ES-I3 (cell line): ENCODE measurements around the gene IL1R1.

Experiments
- H3K36me3 ChIP-seq: 2 replicates; pipeline ENCODE4 v1.6.1; 2013; ENCODE audit warnings: mild to moderate bottlenecking, low read length, control low read depth, moderate library complexity; ENCODE audit not compliant: insufficient read depth
- H3K4me1 ChIP-seq: 2 replicates; pipeline ENCODE4 v1.6.1; 2013; ENCODE audit warnings: mild to moderate bottlenecking, control low read depth, low read length; ENCODE audit not compliant: insufficient read depth
- H3K9ac ChIP-seq: 2 replicates; pipeline ENCODE4 v1.6.1; 2013; ENCODE audit warnings: low read depth, mild to moderate bottlenecking, low read length, moderate library complexity
- H3K9me3 ChIP-seq: 2 replicates; pipeline ENCODE4 v1.6.1; 2013; ENCODE audit warnings: mild to moderate bottlenecking, low read length, moderate library complexity; ENCODE audit not compliant: control insufficient read depth, insufficient read depth

The IL1R1 gene

DNA sequence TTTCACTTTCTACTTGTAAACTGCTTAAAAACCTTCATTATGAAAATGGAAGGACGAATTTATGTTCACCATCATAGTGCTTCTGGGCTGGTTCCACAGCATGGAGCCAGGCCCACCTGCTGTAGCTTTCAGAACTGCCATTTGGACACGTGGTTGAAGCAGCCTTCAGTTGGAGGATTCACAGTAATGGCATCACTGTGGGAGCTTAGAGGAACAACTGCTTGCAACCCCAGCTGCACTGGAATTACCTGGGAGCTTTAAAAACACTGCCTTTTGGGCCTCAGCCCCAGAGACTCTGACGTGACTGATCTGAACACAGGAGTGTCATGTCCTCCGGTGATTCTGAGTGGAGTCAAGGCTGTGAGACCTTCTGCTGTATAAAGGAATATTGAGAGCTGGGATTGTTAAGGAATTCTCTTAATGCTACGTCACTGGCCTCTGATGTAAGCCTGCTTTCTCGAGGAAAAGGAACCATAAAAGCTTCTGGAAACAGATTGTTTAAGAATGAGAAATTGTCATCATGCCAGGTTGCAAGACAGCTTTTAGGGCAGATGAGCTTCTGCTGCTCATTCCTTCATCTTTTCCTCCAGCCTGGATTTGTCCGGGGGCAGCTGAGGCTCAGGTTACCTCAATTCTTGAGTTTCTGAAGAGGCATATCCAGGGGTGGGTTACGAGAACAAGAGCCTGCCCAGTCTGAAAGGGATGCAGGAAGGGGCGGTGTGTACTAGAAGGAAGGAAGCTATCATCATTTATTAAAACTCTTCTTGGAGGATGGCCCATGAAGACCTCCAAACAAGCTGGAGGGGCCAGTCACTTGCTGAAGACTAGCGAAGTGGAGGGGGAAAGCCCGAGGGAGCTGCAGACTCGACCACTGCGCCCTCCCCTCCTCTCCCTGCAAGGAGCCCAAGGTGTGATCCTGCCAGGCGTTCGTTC, 1.3 kb upstream of the IL1R1 start:
- H3K9ac ChIP-seq, result no peak overlapping the region
- no peaks in the 10 kb centered on the region for H3K36me3 ChIP-seq
- H3K4me1 ChIP-seq, result no peaks in the 10 kb centered on the region
- H3K9me3 ChIP-seq, result no peaks in the 10 kb centered on the region

DNA sequence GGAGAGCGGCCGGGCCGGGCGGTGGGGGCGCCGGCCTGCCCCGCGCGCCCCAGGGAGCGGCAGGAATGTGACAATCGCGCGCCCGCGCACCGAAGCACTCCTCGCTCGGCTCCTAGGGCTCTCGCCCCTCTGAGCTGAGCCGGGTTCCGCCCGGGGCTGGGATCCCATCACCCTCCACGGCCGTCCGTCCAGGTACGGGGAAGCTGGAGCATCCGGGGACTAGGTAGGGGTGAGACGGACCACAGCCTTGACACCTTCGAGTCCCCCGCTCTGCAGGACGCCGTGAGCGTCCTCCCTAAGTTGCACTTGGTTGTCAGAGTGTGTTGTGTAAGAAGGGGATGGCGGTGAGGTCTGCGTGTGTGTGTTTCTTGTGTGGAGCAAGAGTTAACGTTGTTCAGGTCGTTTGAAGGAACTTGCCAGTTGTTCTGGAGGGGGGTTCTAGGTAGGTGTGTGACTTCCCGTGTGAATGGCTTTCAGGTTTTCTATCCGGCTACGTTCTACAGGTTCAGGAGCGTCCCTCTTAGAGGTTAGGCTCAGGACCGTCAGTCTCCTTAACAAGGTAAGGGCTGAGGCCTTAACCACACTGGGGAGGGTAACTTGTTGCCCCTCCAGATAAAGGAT, 393 bp downstream of the IL1R1 start:
- H3K9ac ChIP-seq, result peak overlapping the region; percentile 63
- no peaks in the 10 kb centered on the region for H3K36me3 ChIP-seq
- no peaks in the 10 kb centered on the region for H3K4me1 ChIP-seq
- H3K9me3 ChIP-seq, result no peaks in the 10 kb centered on the region

DNA sequence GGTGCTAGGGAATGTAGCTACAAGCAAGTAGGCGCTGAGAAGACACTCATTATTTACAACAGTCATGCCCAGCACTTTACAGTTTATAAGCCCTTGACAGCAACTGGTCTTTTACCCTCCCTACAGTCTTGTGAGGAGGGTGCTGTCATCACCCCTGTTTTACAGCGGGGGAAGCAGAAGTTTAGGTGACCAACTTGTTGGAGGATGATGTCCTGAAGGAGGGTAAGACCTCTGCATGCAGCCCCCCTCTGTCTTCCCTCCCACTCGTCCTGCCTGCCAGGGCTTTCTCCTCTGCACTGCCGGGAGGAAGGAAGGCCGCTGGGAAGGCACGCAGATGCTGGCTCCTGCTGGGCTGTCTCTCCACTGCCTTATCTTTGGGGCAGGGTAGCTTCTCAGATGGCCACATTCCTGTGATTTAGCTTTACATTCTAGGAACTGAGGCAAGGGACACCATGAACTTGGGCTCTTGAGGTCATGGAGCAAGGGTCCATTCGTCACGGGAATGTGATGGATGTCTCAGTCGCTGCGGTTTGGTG, 972 bp downstream of the IL1R1 start:
- Histone ChIP-seq H3K9me3 (no peaks in the 10 kb centered on the region), H3K9ac (no peak overlapping the region), H3K4me1 (no peaks in the 10 kb centered on the region), H3K36me3 (no peaks in the 10 kb centered on the region)

DNA sequence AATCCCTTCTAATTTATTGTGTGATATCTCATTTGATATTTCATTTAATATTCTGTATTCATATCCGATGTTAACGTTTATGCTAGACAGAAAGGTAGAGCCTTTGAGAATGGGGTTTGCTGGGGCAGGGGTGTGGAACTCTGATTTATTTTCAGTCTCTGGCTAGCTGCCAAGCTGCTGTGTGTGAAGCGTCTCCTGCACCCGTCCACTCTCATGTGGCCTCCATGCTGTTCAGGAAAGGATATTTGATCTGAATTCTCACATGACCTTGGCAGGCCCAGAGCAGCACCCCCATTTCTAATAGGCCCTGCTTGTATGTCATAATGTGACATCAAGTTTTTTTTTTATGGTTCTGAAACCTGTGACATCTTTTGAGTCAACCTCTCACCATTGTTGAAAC, 1.6 kb downstream of the IL1R1 start:
- Histone ChIP-seq H3K4me1 (no peaks in the 10 kb centered on the region), H3K9me3 (no peaks in the 10 kb centered on the region; the same call in 1 of the 2 replicates), H3K36me3 (no peaks in the 10 kb centered on the region), H3K9ac (no peak overlapping the region)

DNA sequence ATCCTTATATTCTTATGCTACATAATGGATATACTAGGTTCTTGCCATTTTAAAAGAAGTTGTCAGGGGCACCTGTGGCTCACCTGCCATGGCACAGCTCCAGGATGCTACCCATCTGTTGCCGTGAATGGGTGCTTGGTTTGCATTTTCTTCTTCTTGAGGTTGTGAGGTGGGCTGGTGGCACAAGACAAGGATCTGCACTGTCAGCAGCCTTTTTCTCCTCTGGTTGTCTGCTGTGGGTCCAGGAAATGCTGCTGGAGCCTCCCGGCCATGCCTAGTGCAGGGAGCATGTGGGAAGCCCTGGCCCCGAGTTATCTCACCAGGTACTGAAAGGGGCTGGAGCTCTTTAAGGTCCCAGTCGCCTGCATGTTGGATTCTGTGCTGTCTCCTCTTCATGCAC, 2.6 kb downstream of the IL1R1 start:
- no peaks in the 10 kb centered on the region for H3K4me1 ChIP-seq
- H3K9ac ChIP-seq, result no peak overlapping the region
- no peaks in the 10 kb centered on the region for H3K36me3 ChIP-seq
- H3K9me3 ChIP-seq, result no peaks in the 10 kb centered on the region; the same call in 1 of the 2 replicates

DNA sequence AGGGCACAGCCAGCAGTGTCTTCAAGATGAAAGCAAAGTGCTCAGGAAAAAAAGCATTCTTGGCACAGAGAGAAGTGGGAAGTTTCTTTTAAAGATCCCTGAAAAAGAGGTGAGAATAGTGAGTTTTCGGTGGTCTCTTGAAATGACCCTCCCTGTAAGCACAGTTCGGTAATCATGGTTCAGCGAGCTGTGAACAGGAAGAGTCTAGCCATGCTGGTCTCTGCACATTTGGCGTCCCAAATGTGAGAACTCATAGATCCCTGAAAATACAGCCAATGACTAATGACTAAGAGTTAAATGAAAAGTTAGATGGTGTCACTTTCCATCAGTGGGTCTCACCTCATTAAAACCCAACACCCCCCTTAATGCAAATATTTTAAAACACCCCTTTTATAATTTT, 3.4 kb downstream of the IL1R1 start:
- Histone ChIP-seq H3K9ac (no peak overlapping the region), H3K4me1 (no peaks in the 10 kb centered on the region), H3K36me3 (no peaks in the 10 kb centered on the region), H3K9me3 (no peaks in the 10 kb centered on the region; the same call in 1 of the 2 replicates)

DNA sequence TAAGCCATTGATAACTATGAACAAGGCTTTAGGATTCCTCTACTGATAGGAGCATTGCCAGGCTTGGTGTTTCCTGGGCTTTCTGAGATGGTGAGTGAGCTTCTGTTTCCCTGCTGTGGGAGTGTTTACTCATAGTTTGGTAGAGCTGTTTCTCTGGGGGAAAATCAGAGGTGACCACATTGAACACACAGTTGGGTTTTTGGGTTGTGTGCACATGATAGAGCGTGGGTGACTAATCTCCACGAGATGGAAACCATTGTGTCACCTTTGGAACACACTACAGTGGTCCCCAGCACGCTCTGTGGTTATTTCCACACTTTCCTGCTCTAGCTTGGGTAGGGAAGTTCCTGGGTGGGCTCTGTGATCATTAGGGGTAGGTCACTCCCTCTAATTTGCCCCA, 5.4 kb downstream of the IL1R1 start:
- Histone ChIP-seq H3K4me1 (no peaks in the 10 kb centered on the region), H3K9me3 (no peaks in the 10 kb centered on the region; the same call in 1 of the 2 replicates), H3K36me3 (no peaks in the 10 kb centered on the region), H3K9ac (no peak overlapping the region)

DNA sequence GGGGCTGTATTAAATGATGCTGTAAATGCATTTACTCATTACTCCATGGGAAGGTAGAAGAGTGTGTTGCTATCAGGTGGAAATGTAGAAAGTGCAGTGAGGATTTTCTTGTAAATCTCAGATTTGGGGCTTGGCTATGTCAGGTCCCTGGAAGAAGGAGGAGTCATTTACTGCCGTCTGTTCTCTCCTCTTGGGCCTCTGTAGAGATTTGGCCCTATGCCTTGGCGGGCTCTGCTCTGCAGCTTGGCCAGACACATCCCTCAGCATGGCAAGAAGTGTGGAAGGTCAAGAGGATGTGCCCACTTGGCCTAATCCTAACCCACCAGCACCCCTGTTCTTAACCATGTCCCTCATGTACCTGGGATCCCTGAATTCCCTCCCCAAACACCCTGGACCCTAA, 6.7 kb downstream of the IL1R1 start:
- Histone ChIP-seq H3K4me1 (no peaks in the 10 kb centered on the region), H3K9me3 (peaks cover 4% of the 10 kb centered on the region; the same call in 1 of the 2 replicates), H3K9ac (no peak overlapping the region), H3K36me3 (no peaks in the 10 kb centered on the region)

DNA sequence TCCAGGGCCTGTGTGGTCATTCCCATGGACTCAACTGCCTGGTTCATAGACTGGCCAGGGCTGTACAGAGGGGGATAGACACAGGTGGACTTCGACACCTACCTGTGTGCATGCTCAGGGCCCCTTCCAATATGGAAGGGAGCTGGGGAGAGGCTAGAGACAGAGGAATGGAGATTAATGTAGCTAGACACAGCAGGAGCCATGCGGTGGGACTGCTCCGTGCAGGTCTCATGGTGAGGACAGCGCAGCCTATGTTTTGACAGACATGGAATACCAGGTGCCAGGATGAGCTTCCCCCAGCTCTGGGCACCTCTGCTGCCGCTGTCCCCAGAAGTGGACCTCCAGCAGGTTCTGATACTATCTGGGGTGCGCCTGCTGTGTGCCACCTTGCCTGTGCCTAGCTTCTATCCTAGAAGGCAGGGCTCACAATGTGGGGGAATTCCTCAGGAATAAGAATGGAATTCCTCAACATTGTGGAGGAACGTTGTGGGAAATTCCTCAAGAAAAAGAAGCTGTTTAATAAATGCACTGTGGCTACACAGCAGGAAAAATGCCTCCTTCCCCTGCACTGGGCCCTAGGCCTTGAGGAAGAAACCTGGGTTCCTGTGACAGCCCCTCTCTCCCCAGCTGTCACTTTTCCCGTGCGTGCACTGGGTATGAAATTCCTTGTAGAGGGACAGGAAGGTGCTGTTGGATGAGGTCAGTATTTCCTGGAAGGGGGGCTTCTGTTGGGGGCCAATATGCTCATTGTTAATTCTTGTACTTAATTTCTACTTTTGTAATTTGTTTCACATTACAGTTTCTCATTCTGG, 7.3 kb downstream of the IL1R1 start:
- Histone ChIP-seq H3K36me3 (no peaks in the 10 kb centered on the region), H3K4me1 (no peaks in the 10 kb centered on the region), H3K9me3 (peaks cover 4% of the 10 kb centered on the region; the same call in 1 of the 2 replicates), H3K9ac (no peak overlapping the region)

DNA sequence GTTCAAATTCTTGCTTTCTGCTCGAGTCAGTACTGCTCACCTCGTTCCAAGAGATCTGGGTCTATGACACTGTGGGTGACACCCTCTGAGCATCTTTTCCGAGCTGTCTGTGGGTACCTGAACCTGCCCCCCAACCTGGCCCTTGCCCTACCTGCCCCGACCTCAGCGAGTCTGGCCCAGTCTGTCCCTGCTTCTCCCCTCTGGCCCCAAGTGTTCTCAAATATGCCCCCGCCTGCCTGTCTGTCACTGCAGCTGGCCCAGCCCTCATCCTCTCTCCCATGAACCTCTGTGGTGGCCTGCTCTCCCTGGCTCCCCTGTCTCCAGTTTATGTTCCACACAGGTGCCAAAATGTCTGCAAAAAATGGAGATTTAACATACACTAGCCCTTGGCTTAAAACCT, 11.8 kb downstream of the IL1R1 start:
- Histone ChIP-seq H3K9ac (no peak overlapping the region), H3K36me3 (no peaks in the 10 kb centered on the region), H3K4me1 (no peaks in the 10 kb centered on the region), H3K9me3 (peaks cover 4% of the 10 kb centered on the region; the same call in 1 of the 2 replicates)

DNA sequence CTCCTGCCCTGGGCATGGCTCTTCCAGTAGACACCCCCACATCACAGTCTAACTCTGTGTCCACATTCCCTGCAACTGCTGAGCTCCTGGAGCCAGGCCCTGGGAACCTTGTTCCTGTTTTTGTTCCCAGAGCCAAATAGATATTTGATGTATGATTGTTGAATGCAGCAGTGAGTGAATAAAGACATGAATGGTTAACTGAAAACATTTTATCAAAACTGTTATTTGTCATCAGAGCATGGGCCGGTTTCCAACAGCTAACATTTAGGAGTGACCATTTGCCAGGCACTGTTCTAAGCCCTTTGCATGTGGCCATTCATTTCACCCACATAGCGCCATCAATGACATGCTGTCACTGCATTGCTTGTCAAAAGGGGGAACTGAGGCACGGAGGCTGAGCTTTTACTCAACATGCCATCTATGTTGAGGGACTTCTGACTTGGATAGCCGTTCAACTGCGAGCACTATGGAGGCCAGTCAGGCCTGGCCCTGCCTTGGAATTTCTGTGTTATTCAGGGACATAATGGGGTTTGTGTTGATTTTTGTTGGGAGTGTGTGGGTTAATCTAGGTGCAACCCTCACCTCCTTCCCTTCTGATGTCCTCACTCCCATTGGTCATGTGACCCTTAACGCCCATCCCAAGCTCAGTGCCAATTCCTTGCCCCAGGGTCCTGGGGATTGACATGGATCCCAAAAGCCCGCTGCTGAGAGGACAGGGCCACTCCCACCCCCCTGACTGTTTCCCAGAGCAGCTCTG, 12.6 kb downstream of the IL1R1 start:
- Histone ChIP-seq H3K4me1 (no peaks in the 10 kb centered on the region), H3K9me3 (peaks cover 4% of the 10 kb centered on the region; the same call in 1 of the 2 replicates), H3K9ac (no peak overlapping the region), H3K36me3 (no peaks in the 10 kb centered on the region)

DNA sequence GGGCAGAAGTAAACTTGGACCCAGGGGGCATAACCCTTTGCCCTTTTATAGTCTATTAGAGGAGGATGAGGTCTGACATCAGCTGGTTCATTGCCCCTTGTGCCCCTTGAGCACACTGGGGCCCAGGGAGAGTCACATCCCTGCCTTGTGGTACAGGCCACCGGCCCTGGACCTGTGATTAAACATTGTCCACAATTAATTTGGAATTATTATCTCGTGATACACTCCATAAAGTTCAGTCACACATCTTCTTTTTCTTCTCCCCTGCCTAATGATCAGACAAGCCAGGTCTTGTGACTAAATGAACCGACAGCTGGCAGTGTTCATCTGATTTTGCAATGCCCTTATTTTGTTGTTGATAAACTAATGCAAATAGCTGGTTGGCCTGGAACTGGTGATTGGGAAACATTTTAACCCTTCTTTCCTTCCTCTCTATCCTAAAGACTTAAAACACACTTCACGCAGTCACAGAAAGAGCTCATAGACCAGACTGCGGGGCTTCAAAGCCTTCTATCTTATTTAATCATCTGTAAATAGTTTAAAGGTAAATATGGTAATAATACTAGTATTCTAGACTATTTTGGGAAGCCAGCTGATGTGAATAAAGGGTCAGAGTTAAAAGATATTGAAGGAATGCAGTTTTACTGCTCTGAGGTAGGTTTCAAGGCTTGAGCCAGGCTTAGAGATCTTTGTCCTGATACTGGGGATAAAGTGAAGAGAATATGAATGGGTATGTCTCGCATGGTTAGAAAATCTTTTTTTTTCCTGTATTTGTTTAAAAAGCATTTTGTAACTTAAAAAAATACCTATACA, 13.4 kb downstream of the IL1R1 start:
- peaks cover 4% of the 10 kb centered on the region; the same call in 1 of the 2 replicates for H3K9me3 ChIP-seq
- H3K36me3 ChIP-seq, result no peaks in the 10 kb centered on the region
- no peak overlapping the region for H3K9ac ChIP-seq
- no peaks in the 10 kb centered on the region for H3K4me1 ChIP-seq
